ENCODE data around the gene CBR1. TPM values are rescaled to one million over a fixed set of nuclear protein-coding genes. Genes with fewer than 3 reads are reported as not detected.

The CBR1 gene
- total and polyA plus RNA-seq, 2 donors (not counting 1 experiment from before 2014, with no cell fraction given) = 12.4 to 14.4 TPM

- peaks cover 11 to 20% of the 10 kb centered on the region in 2 donors for H3K4me1 ChIP-seq (ENCODE audit: control insufficient read depth in 2 of 2, insufficient read depth in 2 of 2, low read length in 2 of 2)
- H3K4me2 ChIP-seq (replicated peaks; ENCODE audit: low read depth, low read length, poor library complexity, severe bottlenecking) = peak overlapping the region; percentile 84
- no peak overlapping the region for H3K27ac ChIP-seq (ENCODE audit: low read length in 2 of 2)
- H3K9me3 ChIP-seq (ENCODE audit: control extremely low read depth in 1 of 3, control insufficient read depth in 2 of 3, insufficient read depth in 1 of 3, low read length in 2 of 3) = peaks cover 2 to 12% (median 11%) of the 10 kb centered on the region in 3 donors
- no peaks in the 10 kb centered on the region for H3K79me2 ChIP-seq (ENCODE audit: control insufficient read depth, insufficient read depth, low read length)
- peak overlapping the region; percentile 33 for H3K4me3 Mint-ChIP-seq
- peaks cover 0 to 16% of the 10 kb centered on the region in 2 experiments for H3K36me3 ChIP-seq (replicated peaks in 1 of 2; ENCODE audit: control extremely low read depth in 1 of 2, control insufficient read depth in 1 of 2, extremely low read depth in 1 of 2, insufficient read depth in 2 of 2, low read length in 1 of 2)
- H3K4me3 ChIP-seq (ENCODE audit: control extremely low read depth in 1 of 5, extremely low read depth in 1 of 5, insufficient read depth in 1 of 5, low read depth in 2 of 5, low read length in 4 of 5) = peak overlapping the region in 1 of 5 experiments; percentile 77
- H3K9ac ChIP-seq (ENCODE audit: low read length) = no peak overlapping the region
- peaks cover 31% of the 10 kb centered on the region for H3K4me1 Mint-ChIP-seq
- CTCF ChIA-PET = interaction anchor here (0.9 to 1.1 kb wide), 3 partner anchors 9 to 36 kb away, joined by 3 to 4 read pairs (median 3); partner anchors contain the start of gene SETD4
- POLR2A ChIA-PET = interaction anchor here (0.9 to 2.8 kb wide), 3 partner anchors 9 to 36 kb away, joined by 3 to 28 read pairs (median 8); partner anchors contain the start of gene SETD4
- no peak overlapping the region for H3K27ac Mint-ChIP-seq
- H3K9me3 Mint-ChIP-seq (ENCODE audit: insufficient read depth) = peaks cover 2% of the 10 kb centered on the region
- no peaks in the 10 kb centered on the region for H3K27me3 Mint-ChIP-seq
- intact Hi-C loops (cut with micrococcal nuclease) = loop anchor here (1.0 to 10.0 kb wide), 7 partner anchors 8 to 1994 kb away; partner anchors contain the start of genes DOP1B, DYRK1A, MRPS6 and SETD4
- H3K27me3 ChIP-seq (replicated peaks in 1 of 4; ENCODE audit: control extremely low read depth in 1 of 4, control insufficient read depth in 3 of 4, insufficient read depth in 4 of 4, low read length in 3 of 4) = no peaks in the 10 kb centered on the region
- DNase-seq (no peak), ATAC-seq (ENCODE audit: low read depth) (no peak)
- TF ChIP-seq EZH2 (IDR thresholded peaks at IDR 0.05; ENCODE audit: borderline replicate concordance, insufficient read depth, low read depth, low read length, poor library complexity, severe bottlenecking) = no peak
- TF ChIP-seq CTCF (IDR thresholded peaks at IDR 0.05) = no peak
- H4K20me1 ChIP-seq (ENCODE audit: control insufficient read depth, insufficient read depth, low read length, poor library complexity, severe bottlenecking) = no peaks in the 10 kb centered on the region
- no peak overlapping the region for H2AFZ ChIP-seq (ENCODE audit: insufficient read depth, low read depth, low read length, poor library complexity, severe bottlenecking)
- 87% methylated on average over 3 of the region's 5 CpGs for WGBS (ENCODE audit: insufficient coverage)
Measured at GRCh38 chr21:36068748-36069398, 951 bp upstream of the CBR1 start.

- no peak overlapping the region for H3K4me2 ChIP-seq (replicated peaks; ENCODE audit: low read depth, low read length, poor library complexity, severe bottlenecking)
- no peak overlapping the region for H2AFZ ChIP-seq (ENCODE audit: insufficient read depth, low read depth, low read length, poor library complexity, severe bottlenecking)
- POLR2A ChIA-PET = interaction anchor here (0.5 to 2.8 kb wide), 3 partner anchors 11 to 228 kb away, joined by 4 to 28 read pairs (median 5); partner anchors contain the start of gene SETD4
- no peaks in the 10 kb centered on the region for H3K79me2 ChIP-seq (ENCODE audit: control insufficient read depth, insufficient read depth, low read length)
- peaks cover 33% of the 10 kb centered on the region for H3K4me1 Mint-ChIP-seq
- no peak overlapping the region for H3K9ac ChIP-seq (ENCODE audit: low read length)
- H3K36me3 ChIP-seq (replicated peaks in 1 of 2; ENCODE audit: control extremely low read depth in 1 of 2, control insufficient read depth in 1 of 2, extremely low read depth in 1 of 2, insufficient read depth in 2 of 2, low read length in 1 of 2) = peaks cover 0 to 16% of the 10 kb centered on the region in 2 experiments
- no peak overlapping the region for H3K27ac ChIP-seq (ENCODE audit: low read length in 2 of 2)
- no peak for TF ChIP-seq CTCF (IDR thresholded peaks at IDR 0.05)
- TF ChIP-seq EZH2 (IDR thresholded peaks at IDR 0.05; ENCODE audit: borderline replicate concordance, insufficient read depth, low read depth, low read length, poor library complexity, severe bottlenecking) = no peak
- CTCF ChIA-PET = interaction anchor here (0.6 to 2.0 kb wide), 6 partner anchors 9 to 54 kb away, joined by 3 to 7 read pairs (median 4); no protein-coding TSS in a partner anchor
- H3K9me3 Mint-ChIP-seq (ENCODE audit: insufficient read depth) = peaks cover 2% of the 10 kb centered on the region
- H3K27me3 ChIP-seq (replicated peaks in 1 of 4; ENCODE audit: control extremely low read depth in 1 of 4, control insufficient read depth in 3 of 4, insufficient read depth in 4 of 4, low read length in 3 of 4) = no peaks in the 10 kb centered on the region
- H3K27me3 Mint-ChIP-seq = no peaks in the 10 kb centered on the region
- DNase-seq (no peak), ATAC-seq (ENCODE audit: low read depth) (no peak)
- peaks cover 2 to 12% (median 11%) of the 10 kb centered on the region in 3 donors for H3K9me3 ChIP-seq (ENCODE audit: control extremely low read depth in 1 of 3, control insufficient read depth in 2 of 3, insufficient read depth in 1 of 3, low read length in 2 of 3)
- intact Hi-C loops (cut with micrococcal nuclease) = no loop called here
- H3K4me3 ChIP-seq (ENCODE audit: control extremely low read depth in 1 of 5, extremely low read depth in 1 of 5, insufficient read depth in 1 of 5, low read depth in 2 of 5, low read length in 4 of 5) = no peak overlapping the region
- no peaks in the 10 kb centered on the region for H4K20me1 ChIP-seq (ENCODE audit: control insufficient read depth, insufficient read depth, low read length, poor library complexity, severe bottlenecking)
- H3K4me1 ChIP-seq (ENCODE audit: control insufficient read depth in 2 of 2, insufficient read depth in 2 of 2, low read length in 2 of 2) = peaks cover 11 to 20% of the 10 kb centered on the region in 2 donors
- H3K4me3 Mint-ChIP-seq = peak overlapping the region; percentile 62
- WGBS (ENCODE audit: insufficient coverage) = 96% methylated on average over 6 of the region's 7 CpGs
- no peak overlapping the region for H3K27ac Mint-ChIP-seq
Measured at GRCh38 chr21:36070999-36071398, 1.2 kb downstream of the CBR1 start.

Data from B cell (primary cell).